Measurements from ENCODE around the gene ADRM1. TPM values are rescaled to one million over a fixed set of nuclear protein-coding genes. Genes with fewer than 3 reads are reported as not detected.

Gene ADRM1
- total RNA-seq, 1 experiment from 2014 or later: 127 TPM

- no peak overlapping the region for H3K4me3 Mint-ChIP-seq (ENCODE audit: unreplicated experiment)
- no peaks in the 10 kb centered on the region for H3K9me3 Mint-ChIP-seq (ENCODE audit: unreplicated experiment)
- peaks cover 5% of the 10 kb centered on the region for H3K4me1 Mint-ChIP-seq (ENCODE audit: insufficient read depth, unreplicated experiment)
- peaks cover 93% of the 10 kb centered on the region for H3K36me3 Mint-ChIP-seq (ENCODE audit: insufficient read depth, unreplicated experiment)
- no peak for DNase-seq (ENCODE audit: unreplicated experiment)
- BruUV-seq (replicated peaks): no TSS peak
- intact Hi-C loops (cut with micrococcal nuclease): no loop called here
- no peak for TF ChIP-seq CTCF (IDR thresholded peaks at IDR 0.05; ENCODE audit: unreplicated experiment)
- H3K27me3 Mint-ChIP-seq (ENCODE audit: insufficient read depth, unreplicated experiment): no peaks in the 10 kb centered on the region
- CTCF ChIA-PET: interaction anchor here (0.6 kb wide), 2 partner anchors 30 to 45 kb away, joined by 3 read pairs; no protein-coding TSS in a partner anchor
- POLR2A ChIA-PET: interaction anchor here (3.1 kb wide), 1 partner anchor 20 kb away, joined by 13 read pairs; no protein-coding TSS in a partner anchor
- H3K27ac Mint-ChIP-seq (ENCODE audit: low read depth, unreplicated experiment): peak overlapping the region; percentile 42
Measured at GRCh38 chr20:62323146-62323979, 20.6 kb downstream of the ADRM1 start.

- no peak for DNase-seq (ENCODE audit: unreplicated experiment)
- peaks cover 5% of the 10 kb centered on the region for H3K4me1 Mint-ChIP-seq (ENCODE audit: insufficient read depth, unreplicated experiment)
- intact Hi-C loops (cut with micrococcal nuclease): no loop called here
- H3K27ac Mint-ChIP-seq (ENCODE audit: low read depth, unreplicated experiment): no peak overlapping the region
- no TSS peak for BruUV-seq (replicated peaks)
- TF ChIP-seq CTCF (IDR thresholded peaks at IDR 0.05; ENCODE audit: unreplicated experiment): no peak
- no peak overlapping the region for H3K4me3 Mint-ChIP-seq (ENCODE audit: unreplicated experiment)
- no peaks in the 10 kb centered on the region for H3K27me3 Mint-ChIP-seq (ENCODE audit: insufficient read depth, unreplicated experiment)
- H3K36me3 Mint-ChIP-seq (ENCODE audit: insufficient read depth, unreplicated experiment): peaks cover 91% of the 10 kb centered on the region
- no peaks in the 10 kb centered on the region for H3K9me3 Mint-ChIP-seq (ENCODE audit: unreplicated experiment)
- ChIA-PET CTCF (interaction anchor here (0.6 to 1.1 kb wide), 4 partner anchors 29 to 59 kb away, joined by 3 to 4 read pairs (median 4); no protein-coding TSS in a partner anchor), POLR2A (interaction anchor here (1.3 to 3.1 kb wide), 3 partner anchors 18 to 41 kb away, joined by 3 to 13 read pairs (median 5); no protein-coding TSS in a partner anchor)
Measured at GRCh38 chr20:62323980-62324906, 21.4 kb downstream of the ADRM1 start.

GRCh38 chr20:62325172-62325905 lies 22.5 kb downstream of the ADRM1 start:
- H3K4me3 Mint-ChIP-seq (ENCODE audit: unreplicated experiment): no peak overlapping the region
- TF ChIP-seq CTCF (IDR thresholded peaks at IDR 0.05; ENCODE audit: unreplicated experiment): no peak
- DNase-seq (ENCODE audit: unreplicated experiment): no peak
- ChIA-PET POLR2A (interaction anchor here (0.7 to 3.1 kb wide), 6 partner anchors 9 to 40 kb away, joined by 3 to 13 read pairs (median 4); no protein-coding TSS in a partner anchor), CTCF (interaction anchor here (0.6 to 1.5 kb wide), 5 partner anchors 9 to 57 kb away, joined by 3 to 7 read pairs (median 4); partner anchors contain the start of gene ADRM1)
- no peak overlapping the region for H3K27ac Mint-ChIP-seq (ENCODE audit: low read depth, unreplicated experiment)
- H3K36me3 Mint-ChIP-seq (ENCODE audit: insufficient read depth, unreplicated experiment): peaks cover 89% of the 10 kb centered on the region
- H3K9me3 Mint-ChIP-seq (ENCODE audit: unreplicated experiment): no peaks in the 10 kb centered on the region
- BruUV-seq (replicated peaks): no TSS peak
- no peaks in the 10 kb centered on the region for H3K27me3 Mint-ChIP-seq (ENCODE audit: insufficient read depth, unreplicated experiment)
- intact Hi-C loops (cut with micrococcal nuclease): no loop called here
- H3K4me1 Mint-ChIP-seq (ENCODE audit: insufficient read depth, unreplicated experiment): peaks cover 5% of the 10 kb centered on the region

Data from MCF 10A (cell line).